ENCODE measurements around the gene MXI1.

The MXI1 gene

DNA sequence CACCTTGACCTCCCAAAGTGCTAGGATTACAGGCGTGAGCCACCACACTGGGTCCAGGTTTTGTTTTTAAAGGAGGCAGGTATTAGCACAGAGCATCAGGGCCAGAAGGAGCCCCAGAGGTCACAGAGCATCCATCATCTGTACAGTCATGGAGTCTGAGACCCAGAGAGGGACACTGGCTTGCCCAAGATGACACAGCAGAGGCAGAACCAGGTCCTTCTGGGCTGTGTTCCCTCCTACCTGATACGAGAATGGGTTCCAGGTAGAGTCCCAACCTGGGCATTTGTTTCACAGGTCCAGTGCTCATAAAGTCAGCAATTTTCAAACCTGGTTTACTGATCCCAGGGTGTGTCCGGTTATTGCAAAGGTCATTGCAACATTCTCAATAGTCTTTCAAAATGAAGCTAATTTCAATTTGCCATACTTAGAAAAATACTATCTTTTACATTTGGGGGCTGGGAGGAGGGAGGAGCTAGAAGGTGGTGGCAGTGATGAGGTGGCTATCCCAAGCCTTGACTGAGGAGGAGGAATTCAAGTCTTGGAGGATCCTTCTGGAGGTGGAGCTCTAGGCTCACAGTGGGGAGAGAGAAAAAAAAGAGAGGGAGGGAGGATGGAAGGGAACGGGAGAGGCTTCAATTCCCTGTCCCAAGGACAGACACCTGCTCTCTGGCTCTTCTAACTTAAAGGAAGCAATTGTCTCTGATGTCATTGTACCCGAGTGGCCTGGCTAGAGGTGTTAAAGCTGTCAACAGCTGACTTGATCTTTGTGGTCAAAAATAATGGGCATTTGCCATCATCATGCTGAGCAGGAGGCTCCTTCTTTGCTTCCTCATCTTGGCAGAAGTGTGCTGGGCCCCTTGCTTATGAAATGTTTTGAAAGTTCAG, 8.1 kb downstream of the MXI1 start:
- DNase-seq (ENCODE audit: low read depth, low spot score), result no peak

DNA sequence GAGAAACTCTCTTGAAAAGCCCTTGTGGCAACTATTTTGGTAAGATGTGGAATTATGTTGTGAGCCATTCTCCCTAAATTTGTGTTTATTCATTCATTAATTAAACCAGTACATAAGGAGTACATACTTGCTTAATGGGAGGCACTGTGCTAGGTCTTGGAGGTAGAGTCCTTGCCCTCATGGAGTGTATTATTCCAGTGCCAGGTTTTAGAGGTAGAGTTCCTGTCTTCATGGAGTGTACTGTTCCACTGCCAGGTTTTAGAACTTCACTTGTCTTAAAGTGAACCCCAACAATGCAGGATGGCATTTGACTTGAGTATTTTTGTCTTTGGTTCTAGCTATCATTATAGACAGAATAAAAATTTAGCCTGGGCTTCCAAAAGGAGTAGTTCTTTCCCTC, 8.8 kb downstream of the MXI1 start:
- no peak for DNase-seq (ENCODE audit: low read depth, low spot score)

DNA sequence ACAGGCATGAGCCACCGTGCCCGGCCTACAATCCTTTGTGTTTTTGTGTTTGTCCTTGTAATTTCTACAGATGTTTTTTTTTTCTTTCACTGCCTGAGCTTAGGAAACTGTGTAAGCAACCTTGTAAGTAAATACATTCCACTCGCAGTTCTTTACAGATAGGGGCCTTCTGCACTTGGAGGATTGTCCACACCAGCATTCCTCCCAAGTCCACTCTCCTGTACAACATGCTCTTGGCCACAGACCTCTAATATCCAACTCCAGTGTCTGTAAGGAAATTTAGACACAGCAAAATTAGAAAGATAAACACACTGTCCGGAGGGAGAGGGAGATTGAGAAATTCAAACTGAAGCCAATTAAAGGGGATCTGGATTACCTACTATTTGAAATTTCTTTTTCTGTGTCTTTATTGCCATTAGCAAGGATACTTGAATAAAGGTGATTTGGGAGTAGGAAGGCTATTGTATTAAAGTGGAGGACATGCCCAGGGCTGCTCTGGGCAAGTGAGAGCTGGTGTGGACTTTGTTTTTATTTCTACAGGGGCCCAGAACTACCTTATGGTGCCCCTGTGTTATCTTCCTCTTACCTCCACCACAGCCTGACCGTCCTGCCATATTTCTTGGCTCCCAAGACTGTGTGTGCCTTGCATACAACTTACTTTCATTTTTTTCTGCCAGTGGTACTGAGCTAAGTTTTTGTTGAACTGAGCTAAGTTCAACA, 9.7 kb downstream of the MXI1 start:
- no peak for DNase-seq (ENCODE audit: low read depth, low spot score)

DNA sequence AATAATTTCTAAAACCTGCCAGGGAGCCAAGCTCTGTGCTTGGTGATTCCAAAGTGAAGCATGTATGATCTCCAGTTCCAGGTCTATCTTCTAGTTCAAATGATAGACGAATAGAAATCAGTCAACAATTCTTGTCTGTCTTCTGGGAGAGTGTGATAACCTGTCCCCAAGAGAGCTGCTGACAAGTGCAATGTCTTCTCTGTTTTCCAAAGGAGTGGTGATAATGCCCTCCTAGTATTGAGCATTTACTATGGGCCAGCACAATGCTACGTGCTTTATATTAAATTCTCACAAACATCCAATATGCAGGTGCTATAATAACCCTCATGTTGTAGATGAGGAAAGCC, 10.2 kb downstream of the MXI1 start:
- no peak for DNase-seq (ENCODE audit: low read depth, low spot score)

DNA sequence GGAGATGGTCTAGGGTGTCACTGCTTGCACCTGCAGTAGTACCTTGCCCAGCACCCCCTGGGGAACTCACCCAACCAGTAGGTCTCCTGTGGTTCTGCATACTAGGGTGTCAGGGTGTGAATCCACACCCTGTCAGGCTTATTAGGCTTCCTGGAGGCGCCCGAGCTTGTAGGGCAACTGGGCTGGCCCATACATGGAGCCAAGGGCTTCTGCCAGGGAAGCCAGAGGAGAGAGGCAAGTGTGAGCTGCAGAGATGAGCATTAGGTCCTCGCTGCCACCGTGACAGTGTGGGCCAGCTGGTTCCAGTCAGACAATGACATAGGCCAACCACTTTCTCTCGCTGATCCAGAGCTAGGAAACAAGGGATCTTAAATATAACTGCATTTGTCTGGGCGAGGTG, 11.2 kb downstream of the MXI1 start:
- DNase-seq (ENCODE audit: low read depth, low spot score), result no peak

DNA sequence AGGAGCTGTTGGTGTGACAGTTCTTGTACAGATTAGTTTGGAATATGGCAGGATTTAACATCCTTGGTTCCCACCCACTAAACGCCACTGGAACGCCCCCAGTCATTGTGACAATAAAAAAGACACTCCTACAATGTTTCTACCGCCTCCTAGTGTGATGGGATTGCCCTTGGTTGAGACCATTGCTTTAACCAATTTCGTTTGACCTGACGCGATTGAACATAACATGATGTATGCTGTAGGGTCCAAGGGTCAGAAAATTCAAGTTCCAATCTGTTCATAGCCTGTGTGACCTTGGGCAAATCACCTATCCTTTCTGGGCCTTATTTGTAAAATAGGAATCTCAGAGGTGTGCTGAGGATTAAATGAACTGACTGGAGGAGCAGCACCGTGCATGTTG, 12.5 kb downstream of the MXI1 start:
- no peak for DNase-seq (ENCODE audit: low read depth, low spot score)

DNA sequence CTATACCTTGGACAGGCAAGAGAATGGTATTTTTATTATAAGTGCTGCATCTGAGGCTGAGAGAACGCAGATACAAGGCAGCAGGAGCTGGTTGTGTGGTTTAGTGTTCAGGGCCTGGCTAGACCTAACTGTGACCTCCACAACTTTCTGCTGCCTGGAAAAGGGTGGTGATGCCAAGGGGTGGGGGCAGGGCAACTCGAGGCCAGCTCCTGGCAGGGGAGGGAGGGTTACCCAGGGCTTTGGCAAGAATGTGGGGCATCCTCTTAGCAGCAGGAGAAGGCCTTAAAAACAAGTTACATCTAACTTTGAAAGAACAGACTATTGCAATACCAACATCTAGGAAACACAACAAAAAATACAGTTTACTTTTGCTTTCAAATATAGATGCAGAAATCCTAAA, 13.0 kb downstream of the MXI1 start:
- no peak for DNase-seq (ENCODE audit: low read depth, low spot score)

DNA sequence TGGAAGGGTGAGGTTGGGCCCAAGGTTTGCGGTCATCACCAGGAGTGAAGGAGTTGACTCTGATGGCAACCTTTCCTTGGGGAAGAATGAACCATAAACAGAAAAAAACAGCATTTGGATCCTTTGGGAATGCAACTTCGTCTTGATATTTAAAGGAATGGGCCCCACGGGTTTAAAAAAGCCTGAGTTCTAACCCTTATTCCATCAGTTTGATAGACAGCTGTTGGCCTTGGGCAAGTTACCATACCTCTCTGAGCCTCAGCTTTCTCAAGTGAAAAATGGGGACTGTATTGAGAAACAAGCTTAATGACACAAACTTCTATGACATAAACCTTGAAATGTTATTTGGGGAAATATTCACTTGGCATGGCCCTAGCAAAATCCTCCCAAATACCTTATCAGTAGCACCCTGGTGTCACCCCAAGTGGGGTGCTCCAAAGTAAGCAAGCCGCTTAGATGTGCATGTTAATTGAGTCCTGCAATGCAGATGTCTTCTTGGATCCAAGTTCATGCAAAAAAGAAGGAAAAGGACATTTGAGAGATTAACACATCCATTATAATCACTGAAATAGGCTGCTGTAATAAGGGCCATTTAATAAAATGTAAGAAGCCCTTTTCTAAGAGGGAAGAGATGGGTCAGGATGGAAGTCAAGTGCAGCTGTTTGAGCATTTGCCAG, 13.8 kb downstream of the MXI1 start:
- DNase-seq (ENCODE audit: low read depth, low spot score), result no peak

DNA sequence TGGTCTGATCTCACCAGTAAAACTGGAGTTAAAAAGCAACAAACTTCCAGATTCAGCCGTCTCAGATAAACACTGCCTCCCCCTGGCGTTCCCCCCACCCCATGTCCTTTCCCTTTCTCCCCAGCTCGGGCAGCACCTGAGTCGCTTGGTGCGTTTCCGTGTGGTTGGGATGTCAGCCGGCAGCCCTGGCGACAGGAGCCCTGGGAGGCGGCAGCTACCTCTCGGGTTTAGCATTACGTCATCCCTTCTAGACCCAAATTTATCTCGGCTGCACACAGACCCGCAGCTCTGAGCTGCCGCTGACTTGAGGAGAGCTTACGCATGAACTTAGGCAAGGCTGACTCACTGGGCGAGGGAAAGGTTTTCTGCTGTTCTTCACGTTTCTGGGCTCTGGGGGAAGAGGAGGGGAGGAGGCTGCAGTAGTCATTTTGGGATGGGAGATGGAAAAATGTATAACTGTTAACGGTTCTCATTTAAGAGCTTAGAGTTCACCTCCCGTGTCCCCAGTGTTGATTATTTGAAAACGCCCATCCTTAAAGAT, 14.4 kb downstream of the MXI1 start:
- DNase-seq (ENCODE audit: low read depth, low spot score), result peak; percentile 91

DNA sequence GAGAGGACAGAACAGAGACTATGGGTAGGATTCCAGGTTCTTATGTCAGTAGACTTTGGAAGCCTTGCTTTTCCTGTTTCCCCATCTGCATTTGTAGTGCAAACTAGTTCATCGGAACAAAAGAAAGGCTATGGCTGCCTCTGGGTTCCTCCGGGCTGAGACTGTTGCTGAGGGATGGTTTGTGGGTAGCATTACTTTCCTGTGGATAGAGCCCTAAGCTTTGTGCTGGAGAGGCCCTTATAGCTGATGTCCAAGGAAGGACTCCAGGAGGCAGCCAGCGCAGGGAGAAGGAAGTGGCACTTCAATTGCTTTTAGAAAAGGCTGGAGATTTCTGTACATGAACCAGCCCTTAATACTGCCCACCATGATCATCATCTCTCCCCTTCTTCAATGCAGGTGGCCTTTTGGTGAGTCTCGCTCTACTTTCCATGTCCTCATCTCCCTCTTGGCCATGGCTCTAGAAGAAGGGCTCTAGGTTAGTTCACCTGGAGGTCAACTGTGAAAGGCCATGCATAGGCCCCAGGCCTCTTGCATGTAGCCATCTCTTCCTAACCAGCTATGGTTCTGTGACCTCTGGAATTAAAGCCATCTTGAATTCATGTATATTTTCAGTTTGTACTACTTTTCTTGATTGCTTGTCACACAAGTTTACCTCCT, 15.4 kb downstream of the MXI1 start:
- DNase-seq (ENCODE audit: low read depth, low spot score), result no peak

DNA sequence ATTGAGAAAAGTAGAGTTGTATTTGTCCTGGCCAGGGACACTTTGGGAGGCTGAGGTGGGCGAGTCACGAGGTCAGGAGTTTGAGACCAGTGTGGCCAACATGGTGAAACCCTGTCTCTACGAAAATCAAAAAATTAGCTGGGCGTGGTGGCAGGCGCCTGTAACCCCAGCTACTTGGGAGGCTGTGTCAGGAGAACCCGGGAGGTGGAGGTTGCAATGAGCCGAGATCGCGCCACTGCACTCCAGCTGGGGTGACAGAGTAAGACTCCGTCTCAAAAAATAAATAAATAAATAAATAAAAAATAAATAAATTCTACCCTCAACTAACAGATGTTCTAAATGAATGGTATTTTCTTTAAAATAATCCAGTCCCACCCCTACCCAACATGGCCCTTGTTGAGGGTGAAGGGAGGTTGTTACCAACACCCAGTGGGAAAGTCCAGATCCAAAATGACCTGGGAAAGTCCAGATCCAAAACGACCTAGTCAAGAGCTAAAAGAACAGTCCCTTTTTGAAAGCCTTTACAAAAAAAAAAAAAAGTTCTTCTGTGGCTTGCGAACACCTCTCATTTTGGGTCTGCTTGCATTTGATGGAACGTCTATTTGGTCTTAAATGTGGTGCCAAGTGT, 16.0 kb downstream of the MXI1 start:
- DNase-seq (ENCODE audit: low read depth, low spot score), result no peak

DNA sequence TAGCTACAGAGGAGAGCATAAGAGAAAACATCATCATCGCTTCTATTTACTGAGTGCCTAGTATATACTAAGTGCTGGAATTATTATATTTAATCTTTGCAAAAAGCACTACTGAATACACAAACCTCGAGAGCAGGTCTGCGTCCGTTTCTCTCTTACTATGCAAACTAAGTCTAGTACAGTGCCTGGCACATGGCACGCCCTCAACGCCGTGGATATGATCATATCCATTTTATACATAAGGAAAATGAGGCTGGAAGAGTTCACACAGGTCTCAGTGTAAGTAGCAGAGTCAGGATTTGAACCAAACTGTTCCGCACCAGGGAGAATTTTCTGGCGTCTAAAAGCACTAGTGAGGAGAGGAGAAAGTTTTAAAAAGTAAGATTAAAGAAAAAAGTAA, 17.6 kb downstream of the MXI1 start:
- DNase-seq (ENCODE audit: low read depth, low spot score), result no peak

DNA sequence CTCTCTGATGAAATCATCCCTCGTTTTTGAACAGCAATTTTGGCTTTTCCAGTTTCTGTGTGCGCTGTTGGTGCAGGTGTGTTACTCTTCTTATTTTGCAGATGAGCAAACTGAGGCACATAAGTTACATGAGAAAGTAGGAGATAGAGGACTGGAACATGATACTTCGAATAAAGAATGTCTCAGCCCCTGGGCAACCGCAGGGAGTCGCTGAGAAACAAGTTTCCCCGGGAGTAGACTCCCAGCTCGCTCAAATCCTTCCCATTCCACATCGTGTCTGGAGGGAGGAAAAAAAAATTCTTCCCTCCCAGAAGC, 18.0 kb downstream of the MXI1 start:
- peak; percentile 93 for DNase-seq (ENCODE audit: low read depth, low spot score)

DNA sequence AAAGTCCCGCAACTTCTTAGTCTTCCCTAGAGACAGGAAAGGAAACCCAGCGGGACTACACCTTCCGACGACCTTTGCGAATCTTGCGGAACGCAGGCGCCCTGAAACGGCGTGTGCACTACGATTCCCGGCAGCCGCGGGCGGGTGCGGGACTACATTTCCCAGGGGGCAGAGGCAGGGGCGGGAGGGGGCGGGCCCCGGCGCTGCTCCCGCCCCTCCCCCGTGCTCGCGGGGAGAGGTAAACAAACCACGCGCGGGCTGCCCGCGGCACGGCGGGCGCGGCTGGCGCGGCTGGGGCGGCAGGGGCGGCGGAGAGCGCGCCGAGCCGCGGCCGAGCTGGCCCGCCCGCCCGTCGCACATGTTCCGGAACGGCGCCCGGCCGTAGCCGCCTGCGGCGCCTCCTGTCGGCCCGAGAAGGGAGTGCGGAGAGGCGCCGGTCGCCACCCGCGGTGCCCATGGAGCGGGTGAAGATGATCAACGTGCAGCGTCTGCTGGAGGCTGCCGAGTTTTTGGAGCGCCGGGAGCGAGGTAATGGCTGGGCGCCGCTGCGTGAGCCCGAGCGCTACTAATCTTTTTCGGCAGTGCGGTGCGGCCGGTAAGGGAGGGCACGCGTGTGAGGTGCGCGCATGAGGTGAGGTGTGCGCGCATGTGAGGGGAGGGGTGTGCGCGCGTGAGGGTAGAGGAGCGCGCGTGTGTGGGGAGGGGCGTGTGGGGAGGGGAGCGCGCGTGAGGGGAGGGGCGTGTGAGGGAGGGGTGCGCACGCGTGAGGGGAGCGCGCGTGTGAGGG, 18.5 kb downstream of the MXI1 start:
- DNase-seq (ENCODE audit: low read depth, low spot score), result peak; percentile 95

DNA sequence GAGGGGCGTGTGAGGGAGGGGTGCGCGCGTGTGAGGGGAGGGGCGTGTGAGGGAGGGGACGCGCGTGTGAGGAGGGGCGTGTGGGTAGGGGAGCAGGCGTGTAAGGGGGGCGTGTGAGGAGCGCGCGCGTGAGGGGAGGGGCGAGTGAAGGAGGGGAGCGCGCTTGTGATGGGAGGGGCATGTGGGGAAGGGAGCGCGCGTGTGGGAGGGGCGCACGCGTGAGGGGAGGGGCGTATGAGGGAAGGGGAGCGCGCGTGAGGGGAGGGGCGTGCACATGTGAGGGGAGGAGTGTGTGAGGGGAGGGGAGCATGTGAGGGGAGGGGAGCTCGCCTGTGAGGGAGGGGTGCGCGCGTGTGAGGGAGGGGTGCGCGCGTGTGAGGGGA, 19.1 kb downstream of the MXI1 start:
- DNase-seq (ENCODE audit: low read depth, low spot score), result peak; percentile 62

DNA sequence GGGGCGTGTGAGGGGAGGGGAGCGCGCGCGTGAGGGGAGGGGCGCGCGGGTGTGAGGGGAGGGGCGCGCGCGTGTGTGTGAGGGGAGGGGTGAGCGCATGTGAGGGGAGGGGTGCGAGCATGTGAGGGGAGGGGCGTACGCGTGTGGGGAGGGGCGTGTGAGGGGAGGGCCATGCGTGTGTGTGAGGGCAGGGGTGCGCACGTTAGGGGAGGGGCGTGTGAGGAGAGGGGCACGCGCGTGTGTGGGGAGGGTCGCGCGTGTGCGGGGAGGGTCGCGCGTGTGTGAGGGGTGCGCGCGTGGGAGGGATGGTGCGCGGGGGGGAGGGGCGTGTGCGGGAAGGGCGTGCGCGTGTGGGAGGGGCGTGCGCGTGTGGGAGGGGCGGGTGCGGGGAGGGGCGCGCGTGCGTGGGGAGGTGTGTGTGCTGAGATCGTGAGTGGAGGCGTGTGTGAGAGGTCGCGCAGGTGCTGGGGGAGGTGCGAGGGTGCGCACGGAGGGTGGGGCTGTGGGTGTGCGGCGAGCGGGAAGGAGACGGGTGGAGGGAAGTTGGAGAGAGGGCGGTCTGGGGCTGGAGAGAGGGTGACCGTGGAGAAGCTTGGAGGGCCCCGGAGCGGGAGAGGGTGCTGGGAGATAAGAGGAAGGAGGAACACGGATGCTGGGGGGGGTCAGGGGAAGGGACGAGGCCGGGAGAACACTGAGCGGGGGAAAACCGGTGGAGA, 19.7 kb downstream of the MXI1 start:
- peak; percentile 38 for DNase-seq (ENCODE audit: low read depth, low spot score)

DNA sequence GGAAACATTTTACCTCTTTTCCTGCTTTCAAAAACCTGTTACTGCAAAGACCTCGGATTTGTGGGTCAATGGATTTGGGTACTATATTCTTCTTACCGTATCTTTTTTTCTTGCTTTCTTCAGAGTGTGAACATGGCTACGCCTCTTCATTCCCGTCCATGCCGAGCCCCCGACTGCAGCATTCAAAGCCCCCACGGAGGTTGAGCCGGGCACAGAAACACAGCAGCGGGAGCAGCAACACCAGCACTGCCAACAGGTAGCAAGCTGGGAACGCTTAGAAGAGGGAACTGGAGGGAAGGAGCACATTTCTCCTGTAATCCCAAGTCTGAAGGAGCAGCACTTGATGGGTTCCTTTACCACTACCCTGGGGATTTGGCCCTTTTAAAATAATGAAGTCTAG, 20.7 kb downstream of the MXI1 start:
- DNase-seq (ENCODE audit: low read depth, low spot score), result no peak

DNA sequence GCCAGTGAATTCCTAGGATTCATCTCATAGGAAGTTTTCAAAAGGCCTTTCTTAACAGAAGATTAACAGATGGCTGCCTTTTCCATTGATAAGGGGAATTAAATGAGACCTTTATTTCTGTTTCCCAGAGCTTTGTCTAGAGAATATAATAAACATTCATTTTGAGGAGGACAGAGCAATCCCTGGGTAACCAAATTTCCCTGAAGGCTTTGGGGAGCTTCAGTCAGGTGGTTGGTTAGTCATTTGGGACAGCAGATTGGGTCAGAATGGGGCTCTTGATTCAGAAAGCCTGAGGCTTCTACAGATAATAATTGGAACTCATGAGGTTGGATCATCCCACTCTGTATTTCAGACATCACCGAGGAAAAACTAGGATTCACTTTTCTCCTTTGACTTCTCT, 21.8 kb downstream of the MXI1 start:
- no peak for DNase-seq (ENCODE audit: low read depth, low spot score)

DNA sequence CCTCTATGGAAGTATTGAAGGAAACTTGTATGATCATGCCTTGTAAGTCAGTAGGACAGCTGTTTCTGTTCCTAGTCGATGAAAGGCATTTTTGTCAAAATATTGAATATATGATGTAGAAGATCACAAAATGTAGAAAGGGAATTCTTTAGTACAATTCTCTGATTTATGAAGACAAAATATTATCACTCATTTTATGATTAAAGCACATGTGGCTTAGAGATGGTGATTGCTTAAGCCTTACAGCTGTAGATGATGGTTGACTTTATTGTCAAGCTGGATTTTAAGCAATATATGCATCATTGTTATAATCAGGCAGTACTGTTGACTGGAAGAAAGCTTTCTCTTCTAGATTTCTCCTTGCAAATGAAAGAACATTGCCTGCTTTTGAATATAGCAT, 26.4 kb downstream of the MXI1 start:
- no peak for DNase-seq (ENCODE audit: low read depth, low spot score)

DNA sequence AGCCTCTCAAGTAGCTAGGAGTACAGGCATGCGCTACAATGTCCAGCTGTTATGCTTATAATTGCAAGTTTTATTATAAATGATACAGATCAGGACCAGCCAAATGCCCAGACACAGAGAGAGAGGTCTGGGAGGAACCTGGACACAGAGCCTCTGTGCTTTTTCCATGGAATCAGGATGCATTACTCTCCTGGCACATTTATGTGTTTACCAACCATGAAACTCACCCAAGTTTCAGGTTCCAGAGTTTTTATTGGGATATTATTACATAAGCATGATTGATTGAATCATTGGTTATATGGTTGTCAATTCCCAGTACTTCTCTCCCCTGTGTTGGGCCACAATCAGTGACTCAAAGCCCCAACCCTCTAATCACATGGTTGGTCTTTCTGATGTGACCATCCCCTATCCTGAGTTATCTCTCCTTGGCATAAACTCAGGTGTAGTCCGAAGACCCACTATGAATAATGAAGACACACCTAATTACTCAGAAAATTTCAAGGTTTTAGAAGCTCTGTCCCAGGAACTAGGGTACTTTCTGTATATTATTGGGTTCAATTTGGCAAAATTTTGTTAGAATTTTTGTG, 30.6 kb downstream of the MXI1 start:
- DNase-seq (ENCODE audit: low read depth, low spot score), result no peak

Measured in ELF-1 (cell line).